C4-2B (cell line): ENCODE results near the gene NBAS.

ENCODE experiments used
- ZFX ChIP-seq: fragments of 450-650 bp; IDR thresholded peaks from 2 replicates; pipeline ENCODE4 v1.6.1; 2017
- TF ChIP-seq, protein P1 (sequence below): fragments of 450-650 bp; conservative IDR thresholded peaks from 2 replicates; pipeline ENCODE4 v1.5.1; 2017; ENCODE audit warnings: mild to moderate bottlenecking

DNA sequence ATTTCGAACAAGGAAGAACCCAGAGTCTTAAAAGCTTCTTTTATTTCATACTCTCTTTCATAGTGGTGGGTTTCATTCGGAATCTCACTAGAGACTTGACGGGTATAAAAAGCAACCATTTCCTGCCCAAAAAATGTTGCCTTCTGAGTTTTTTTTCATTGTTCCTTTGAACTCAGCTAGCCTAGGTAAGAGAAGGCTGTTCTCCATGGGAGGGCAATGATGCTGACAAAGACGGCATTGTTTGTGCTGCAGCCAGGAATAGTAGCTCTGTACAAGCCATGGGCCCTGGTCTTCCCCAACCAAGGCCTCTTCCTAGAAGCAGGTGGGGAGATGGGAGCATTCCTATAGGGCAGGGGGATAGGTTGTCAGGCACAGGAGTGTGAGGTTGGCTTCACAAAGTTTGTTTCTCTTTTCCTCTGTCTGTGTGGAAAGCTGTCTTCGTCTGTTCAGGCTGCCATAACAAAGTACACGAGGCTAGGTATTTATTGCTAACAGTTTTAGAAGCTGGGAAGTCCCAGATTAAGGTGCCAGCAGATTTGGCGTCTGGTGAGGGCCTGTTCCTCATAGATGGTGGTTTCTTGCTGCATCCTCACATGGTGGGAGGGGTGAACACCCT is 405.1 kb downstream of the NBAS start:
- TF ChIP-seq, protein P1, sequence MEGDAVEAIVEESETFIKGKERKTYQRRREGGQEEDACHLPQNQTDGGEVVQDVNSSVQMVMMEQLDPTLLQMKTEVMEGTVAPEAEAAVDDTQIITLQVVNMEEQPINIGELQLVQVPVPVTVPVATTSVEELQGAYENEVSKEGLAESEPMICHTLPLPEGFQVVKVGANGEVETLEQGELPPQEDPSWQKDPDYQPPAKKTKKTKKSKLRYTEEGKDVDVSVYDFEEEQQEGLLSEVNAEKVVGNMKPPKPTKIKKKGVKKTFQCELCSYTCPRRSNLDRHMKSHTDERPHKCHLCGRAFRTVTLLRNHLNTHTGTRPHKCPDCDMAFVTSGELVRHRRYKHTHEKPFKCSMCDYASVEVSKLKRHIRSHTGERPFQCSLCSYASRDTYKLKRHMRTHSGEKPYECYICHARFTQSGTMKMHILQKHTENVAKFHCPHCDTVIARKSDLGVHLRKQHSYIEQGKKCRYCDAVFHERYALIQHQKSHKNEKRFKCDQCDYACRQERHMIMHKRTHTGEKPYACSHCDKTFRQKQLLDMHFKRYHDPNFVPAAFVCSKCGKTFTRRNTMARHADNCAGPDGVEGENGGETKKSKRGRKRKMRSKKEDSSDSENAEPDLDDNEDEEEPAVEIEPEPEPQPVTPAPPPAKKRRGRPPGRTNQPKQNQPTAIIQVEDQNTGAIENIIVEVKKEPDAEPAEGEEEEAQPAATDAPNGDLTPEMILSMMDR = no peak
- no peak for TF ChIP-seq ZFX
